GM10266 (cell line): Measurements from ENCODE around the gene GKN2.

Experiments
- DNase-seq: peaks from one replicate; pipeline ENCODE4 v3.0.0; 2012; ENCODE audit errors: extremely low spot score
- TF ChIP-seq, protein P1 (sequence below): IDR thresholded peaks from 2 replicates; pipeline ENCODE4 v1.5.1; 2012; ENCODE audit warnings: mild to moderate bottlenecking, low read depth; ENCODE audit not compliant: control insufficient read depth, insufficient read depth; ENCODE audit errors: missing control alignments

Gene GKN2

GRCh38 chr2:68936889-68937288, 15.8 kb downstream of the GKN2 start:
- TF ChIP-seq, protein P1, sequence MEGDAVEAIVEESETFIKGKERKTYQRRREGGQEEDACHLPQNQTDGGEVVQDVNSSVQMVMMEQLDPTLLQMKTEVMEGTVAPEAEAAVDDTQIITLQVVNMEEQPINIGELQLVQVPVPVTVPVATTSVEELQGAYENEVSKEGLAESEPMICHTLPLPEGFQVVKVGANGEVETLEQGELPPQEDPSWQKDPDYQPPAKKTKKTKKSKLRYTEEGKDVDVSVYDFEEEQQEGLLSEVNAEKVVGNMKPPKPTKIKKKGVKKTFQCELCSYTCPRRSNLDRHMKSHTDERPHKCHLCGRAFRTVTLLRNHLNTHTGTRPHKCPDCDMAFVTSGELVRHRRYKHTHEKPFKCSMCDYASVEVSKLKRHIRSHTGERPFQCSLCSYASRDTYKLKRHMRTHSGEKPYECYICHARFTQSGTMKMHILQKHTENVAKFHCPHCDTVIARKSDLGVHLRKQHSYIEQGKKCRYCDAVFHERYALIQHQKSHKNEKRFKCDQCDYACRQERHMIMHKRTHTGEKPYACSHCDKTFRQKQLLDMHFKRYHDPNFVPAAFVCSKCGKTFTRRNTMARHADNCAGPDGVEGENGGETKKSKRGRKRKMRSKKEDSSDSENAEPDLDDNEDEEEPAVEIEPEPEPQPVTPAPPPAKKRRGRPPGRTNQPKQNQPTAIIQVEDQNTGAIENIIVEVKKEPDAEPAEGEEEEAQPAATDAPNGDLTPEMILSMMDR, result no peak
- no peak for DNase-seq

DNA sequence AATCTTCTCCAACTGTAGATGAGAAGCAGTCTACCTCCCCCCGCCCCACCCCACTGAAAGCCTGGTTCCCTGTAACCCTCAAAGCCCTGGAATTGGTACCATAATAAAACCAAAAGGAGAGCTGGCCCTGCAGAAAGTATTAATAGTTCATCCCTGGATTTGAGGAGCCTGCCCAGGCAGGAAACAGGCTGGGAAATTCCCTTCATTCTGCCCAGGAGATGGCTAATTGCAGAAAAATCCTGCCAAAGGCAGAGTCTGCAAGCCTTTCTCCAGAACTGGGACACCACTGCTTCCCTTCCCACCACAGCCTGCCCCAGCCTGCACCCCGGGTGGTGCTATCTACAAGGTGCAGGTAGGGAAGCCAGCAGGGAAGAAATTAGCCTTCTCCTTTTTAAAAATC, 16.3 kb downstream of the GKN2 start:
- no peak for DNase-seq
- TF ChIP-seq, protein P1, result no peak

DNA sequence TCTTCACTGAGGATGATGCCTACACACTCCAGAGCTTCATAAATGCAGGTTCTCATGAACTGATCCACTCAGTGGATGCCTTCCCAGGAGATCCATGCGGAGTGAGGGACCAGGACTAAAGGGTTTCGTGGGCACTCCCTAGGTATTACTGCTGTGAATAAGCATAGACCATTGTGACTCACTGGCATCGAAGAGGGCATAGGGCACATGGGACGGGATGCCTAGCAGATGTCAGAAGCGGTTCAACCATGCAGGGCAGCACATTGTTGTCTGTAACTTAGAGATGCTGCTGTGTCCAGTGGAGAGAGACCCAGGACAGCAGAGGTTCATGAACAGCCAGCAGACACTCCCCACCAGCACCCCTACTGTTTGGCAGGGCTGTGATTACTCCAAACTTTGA, 17.2 kb downstream of the GKN2 start:
- no peak for DNase-seq
- TF ChIP-seq, protein P1, result no peak

DNA sequence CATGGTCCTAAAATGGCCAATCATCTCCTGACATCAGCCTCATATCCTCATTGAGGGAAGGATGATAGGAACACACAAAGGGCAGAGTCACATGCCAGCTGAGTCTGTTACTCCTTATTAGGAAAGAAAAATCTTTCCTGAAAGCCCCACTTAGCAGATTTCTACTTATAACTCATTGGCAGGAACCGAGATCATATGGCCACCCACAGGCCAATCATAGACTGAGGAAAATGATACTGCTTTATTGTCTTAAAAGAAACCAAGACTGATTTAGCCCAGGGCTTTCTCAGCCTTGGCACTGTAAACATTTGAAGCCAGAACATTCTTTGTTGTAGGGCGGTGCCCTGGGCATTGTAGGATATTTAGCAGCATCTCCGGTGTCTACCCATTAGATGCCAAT, 18.7 kb downstream of the GKN2 start:
- DNase-seq, result no peak
- TF ChIP-seq, protein P1, result no peak

GRCh38 chr2:68932402-68932801, 20.3 kb downstream of the GKN2 start:
- TF ChIP-seq, protein P1, result no peak
- no peak for DNase-seq

DNA sequence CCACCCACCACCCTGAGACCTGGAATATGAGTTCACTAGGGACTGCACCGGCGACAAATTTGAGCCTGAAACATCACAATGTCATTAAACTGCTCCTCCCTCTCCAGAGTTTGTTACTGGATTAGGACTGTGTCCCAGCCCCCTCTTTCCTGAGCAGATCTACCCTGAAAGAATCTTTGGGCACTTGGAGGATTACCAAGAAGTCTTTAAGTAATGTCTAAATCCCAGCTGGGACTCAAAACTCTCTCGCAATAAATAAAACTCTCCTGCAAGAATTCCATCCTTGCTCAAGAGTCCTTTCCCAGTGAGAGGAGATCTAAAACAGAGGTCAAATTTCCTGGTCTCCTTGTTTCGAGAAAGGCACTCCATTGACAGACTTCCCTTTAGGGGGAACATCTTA, 20.9 kb downstream of the GKN2 start:
- TF ChIP-seq, protein P1, result no peak
- DNase-seq, result no peak

GRCh38 chr2:68931149-68931711, 21.5 kb downstream of the GKN2 start:
- no peak for DNase-seq
- TF ChIP-seq, protein P1, result no peak
